Bronchial epithelial cell (primary cell): Measurements from ENCODE around the gene SLC22A14. TPM values are rescaled to one million over a fixed set of nuclear protein-coding genes. Genes with fewer than 3 reads are reported as not detected.

Source experiments
- DNase-seq: peaks from one replicate; pipeline ENCODE4 v3.0.0-alpha.2; 2010; ENCODE audit warnings: low read depth
- FAIRE-seq: peaks from 2 replicates; lab custom pipeline; 2011; peaks lifted over from hg19 to GRCh38; lab: Jason Lieb, UNC
- H3K27me3 ChIP-seq: 2 replicates; pipeline ENCODE4 v1.5.1; 2011; ENCODE audit warnings: low read length; ENCODE audit not compliant: control insufficient read depth, insufficient read depth
- H3K36me3 ChIP-seq: 2 replicates; pipeline ENCODE4 v1.5.1; 2011; ENCODE audit warnings: low read length; ENCODE audit not compliant: control insufficient read depth, insufficient read depth
- H3K4me3 ChIP-seq: 2 replicates; pipeline ENCODE4 v1.5.1; 2011; ENCODE audit warnings: mild to moderate bottlenecking, low read depth, low read length, control low read depth
- CTCF ChIP-seq: IDR thresholded peaks from 2 replicates; pipeline ENCODE4 v1.5.1; 2011; ENCODE audit warnings: mild to moderate bottlenecking, moderate library complexity, low read length, control low read depth, inconsistent platforms; ENCODE audit not compliant: insufficient read depth, severe bottlenecking
- total RNA-seq: library from RNA; depleted of rRNA; stranded (reverse); fragments of >200 nt; gene quantifications from 2 replicates; pipeline ENCODE4 v1.2.1, GENCODE V29; 2014

Gene SLC22A14
- total RNA-seq, 1 donor from 2014 or later, result 0.26 TPM

DNA sequence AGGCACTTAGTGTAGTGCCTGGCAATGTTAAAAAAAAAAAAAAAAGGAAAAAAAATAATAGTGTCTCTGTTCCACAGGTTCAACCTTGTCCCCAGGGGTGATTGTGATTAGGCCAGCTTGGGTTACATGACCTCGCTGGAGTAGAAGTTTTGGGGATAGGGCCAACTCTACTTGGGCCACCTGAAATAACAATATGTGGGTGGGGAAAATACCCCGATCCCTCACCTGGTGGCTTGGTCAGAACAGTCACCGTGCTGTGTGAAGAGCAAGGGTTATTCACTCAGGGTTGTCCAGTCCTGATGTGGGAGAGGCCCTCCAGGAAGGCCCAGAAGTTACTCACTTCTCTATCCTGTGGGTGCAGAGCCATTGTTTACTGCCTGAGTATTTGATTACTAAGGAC is 84.0 kb downstream of the SLC22A14 start:
- DNase-seq, result no peak
- TF ChIP-seq CTCF, result no peak
- Histone ChIP-seq H3K36me3 (peaks cover 4% of the 10 kb centered on the region), H3K27me3 (no peaks in the 10 kb centered on the region), H3K4me3 (no peak overlapping the region)
- FAIRE-seq, result no peak

DNA sequence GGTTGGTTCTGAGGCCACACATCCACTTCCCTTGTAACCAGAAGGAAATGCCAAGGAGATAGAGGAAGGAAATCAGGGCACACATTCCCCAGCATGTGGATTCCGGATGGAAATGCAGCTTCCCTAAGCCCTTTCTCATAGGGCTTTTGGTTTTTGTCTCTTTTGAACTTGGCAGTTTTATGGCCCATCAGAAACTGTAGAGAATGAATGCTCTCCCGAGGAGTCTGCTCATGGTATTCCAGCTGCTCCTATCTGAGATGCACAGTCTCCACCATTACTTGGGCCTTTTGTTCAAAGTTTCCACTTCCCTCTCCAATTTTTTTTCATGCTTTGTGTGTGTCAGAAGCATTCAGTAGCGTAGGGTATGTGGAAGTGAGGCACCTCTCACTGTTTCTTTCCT is 85.7 kb downstream of the SLC22A14 start:
- H3K4me3 ChIP-seq, result no peak overlapping the region
- FAIRE-seq, result no peak
- no peaks in the 10 kb centered on the region for H3K27me3 ChIP-seq
- peaks cover 4% of the 10 kb centered on the region for H3K36me3 ChIP-seq
- no peak for DNase-seq
- TF ChIP-seq CTCF, result no peak

Other genes with a start within 250 kb of the SLC22A14 start
- 0.26 TPM in 2 replicates for gene DLEC1, start 243.1 kb upstream of the SLC22A14 start, total RNA-seq
- 54.2 and 82.2 TPM in 2 replicates for gene ACAA1, start 145.2 kb upstream of the SLC22A14 start, total RNA-seq
- gene MYD88, start 143.6 kb upstream of the SLC22A14 start, total RNA-seq, result 14.7 and 21.5 TPM in 2 replicates
- gene OXSR1, start 116.8 kb upstream of the SLC22A14 start, total RNA-seq, result 95.3 and 121 TPM in 2 replicates
- gene SLC22A13, start 16.5 kb upstream of the SLC22A14 start, total RNA-seq, result 0.77 and 0.79 TPM in 2 replicates
- 1.5 and 2.1 TPM in 2 replicates for gene XYLB, start 64.5 kb downstream of the SLC22A14 start, total RNA-seq
- 1.9 and 4.5 TPM in 2 replicates for gene ACVR2B, start 171.6 kb downstream of the SLC22A14 start, total RNA-seq
- 5.8 and 5.9 TPM in 2 replicates for gene EXOG, start 214.0 kb downstream of the SLC22A14 start, total RNA-seq